ENCODE data around the gene GATAD2B.

DNA sequence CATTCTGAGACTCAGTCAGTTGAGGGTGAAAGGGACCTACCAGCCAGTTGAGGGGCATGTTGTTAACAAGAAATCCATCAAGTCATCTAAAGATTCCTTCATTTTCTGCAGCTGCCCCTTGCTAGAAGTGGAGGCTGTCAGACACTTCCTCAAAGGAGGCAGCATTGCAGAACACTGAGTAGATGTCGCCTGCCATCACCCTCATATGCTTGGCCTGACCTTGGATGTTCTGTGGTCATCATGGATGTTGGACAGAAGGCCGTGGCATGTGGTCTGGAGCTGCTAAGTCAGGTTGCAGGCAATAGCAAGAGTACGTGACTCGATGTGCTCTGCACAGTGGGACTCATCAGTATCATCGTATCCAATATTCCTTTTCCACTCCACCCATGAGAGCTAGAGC lies 70.6 kb downstream of the GATAD2B start:
- TF ChIP-seq EZH2 (IDR thresholded peaks at IDR 0.05) (no peak), POLR2AphosphoS5 (IDR thresholded peaks at IDR 0.05; ENCODE audit: borderline replicate concordance, low read depth, low read length) (no peak)
